Central memory CD8-positive, alpha-beta T cell (primary cell): ENCODE measurements around the gene JAG2.

Experiments used
- ATAC-seq: fragments of 150-1000 bp; cut with Tn5 transposase; replicated peaks from 2 replicates; pipeline ENCODE4 v1.10.0; 2022; ENCODE audit warnings: mild to moderate bottlenecking, moderate FRiP score, moderate number of reproducible peaks; ENCODE audit not compliant: poor library complexity, severe bottlenecking; ENCODE audit errors: extremely low read depth
- DNase-seq, 2 donors: peaks; one replicate each; pipeline ENCODE4 v3.0.0; 2021; ENCODE audit warnings: low spot score in 2 of 2
- H3K27ac Mint-ChIP-seq: one replicate; pipeline ENCODE4 v1.8.0; 2022; ENCODE audit warnings: low read depth, mild to moderate bottlenecking, moderate library complexity, mixed read lengths
- H3K27me3 Mint-ChIP-seq: one replicate; pipeline ENCODE4 v1.8.0; 2022; ENCODE audit warnings: mixed read lengths
- H3K36me3 Mint-ChIP-seq: one replicate; pipeline ENCODE4 v1.8.0; 2022; ENCODE audit warnings: mild to moderate bottlenecking, moderate library complexity, mixed read lengths; ENCODE audit not compliant: insufficient read depth
- H3K4me1 Mint-ChIP-seq: one replicate; pipeline ENCODE4 v1.8.0; 2022; ENCODE audit warnings: mixed read lengths
- H3K4me3 Mint-ChIP-seq: one replicate; pipeline ENCODE4 v1.8.0; 2022; ENCODE audit warnings: mild to moderate bottlenecking, moderate library complexity, mixed read lengths
- H3K9me3 Mint-ChIP-seq: one replicate; pipeline ENCODE4 v1.8.0; 2022; ENCODE audit warnings: mixed read lengths

Gene JAG2

DNA sequence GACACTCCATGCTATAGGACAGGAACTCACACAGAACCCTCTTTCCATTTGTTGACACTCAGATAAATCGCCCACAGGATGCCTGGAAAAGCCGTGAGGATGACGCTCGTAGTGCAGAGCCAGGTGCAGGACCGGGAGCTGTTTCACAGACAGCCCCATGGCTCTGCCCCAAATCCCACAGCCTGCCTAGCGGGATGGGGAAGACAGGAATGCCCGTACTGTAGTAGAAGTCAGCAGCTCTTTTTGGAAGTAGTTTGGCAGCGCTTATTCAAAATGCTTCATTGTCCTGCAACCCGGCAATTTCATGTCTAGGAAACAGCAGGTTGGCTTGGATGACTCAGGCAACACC, 41.6 kb downstream of the JAG2 start:
- Mint-ChIP-seq H3K27ac (no peak overlapping the region), H3K9me3 (peaks cover 4% of the 10 kb centered on the region), H3K36me3 (no peaks in the 10 kb centered on the region), H3K4me1 (peaks cover 6% of the 10 kb centered on the region), H3K27me3 (peaks cover 70% of the 10 kb centered on the region), H3K4me3 (no peak overlapping the region)
- DNase-seq (no peak), ATAC-seq (no peak)

DNA sequence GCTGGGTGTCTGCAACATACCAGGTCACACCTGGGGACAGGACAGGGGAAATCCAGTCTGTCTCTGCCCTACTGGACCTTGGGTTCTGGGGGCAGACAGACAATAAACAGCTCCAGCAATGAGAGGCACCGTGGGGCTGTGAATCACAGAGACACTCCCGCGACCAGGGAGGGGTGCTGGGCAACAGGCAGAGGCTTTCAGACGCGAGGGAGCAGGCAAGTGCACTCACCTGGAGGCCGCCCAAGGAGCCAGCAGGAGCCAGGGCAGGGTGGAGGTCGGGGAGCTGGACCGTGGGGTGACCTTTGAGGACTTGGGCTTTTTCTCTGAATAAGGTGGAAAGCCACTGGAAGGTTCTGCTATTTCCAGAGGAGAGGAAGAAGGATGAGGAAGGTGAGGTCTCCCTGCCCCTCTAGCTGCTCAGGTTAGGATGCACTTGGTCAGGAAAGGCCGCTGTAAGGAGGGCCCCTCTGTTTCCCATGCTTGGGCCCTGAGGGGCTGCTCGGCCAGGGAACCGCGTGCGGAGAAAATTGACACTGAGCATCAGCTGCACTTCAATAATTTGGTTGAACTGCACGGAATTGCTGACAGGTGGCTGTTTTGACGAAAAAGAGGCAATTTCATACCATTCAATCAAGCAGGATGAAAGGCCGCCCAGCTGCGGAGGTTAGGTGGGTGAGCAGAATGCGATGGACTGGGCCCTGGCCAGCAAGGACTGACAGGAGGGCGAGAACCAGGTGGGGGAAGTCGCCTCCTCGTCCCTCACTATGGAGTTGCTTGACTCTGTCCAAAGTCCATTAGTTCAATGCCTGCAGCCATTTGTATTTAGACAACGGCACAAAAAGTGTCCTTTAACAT, 42.2 kb downstream of the JAG2 start:
- peaks cover 7% of the 10 kb centered on the region for H3K9me3 Mint-ChIP-seq
- H3K27me3 Mint-ChIP-seq, result peaks cover 76% of the 10 kb centered on the region
- no peaks in the 10 kb centered on the region for H3K36me3 Mint-ChIP-seq
- no peak overlapping the region for H3K27ac Mint-ChIP-seq
- DNase-seq (peak in 1 of 2 donors; percentile 5), ATAC-seq (no peak)
- no peak overlapping the region for H3K4me3 Mint-ChIP-seq
- H3K4me1 Mint-ChIP-seq, result peaks cover 6% of the 10 kb centered on the region

DNA sequence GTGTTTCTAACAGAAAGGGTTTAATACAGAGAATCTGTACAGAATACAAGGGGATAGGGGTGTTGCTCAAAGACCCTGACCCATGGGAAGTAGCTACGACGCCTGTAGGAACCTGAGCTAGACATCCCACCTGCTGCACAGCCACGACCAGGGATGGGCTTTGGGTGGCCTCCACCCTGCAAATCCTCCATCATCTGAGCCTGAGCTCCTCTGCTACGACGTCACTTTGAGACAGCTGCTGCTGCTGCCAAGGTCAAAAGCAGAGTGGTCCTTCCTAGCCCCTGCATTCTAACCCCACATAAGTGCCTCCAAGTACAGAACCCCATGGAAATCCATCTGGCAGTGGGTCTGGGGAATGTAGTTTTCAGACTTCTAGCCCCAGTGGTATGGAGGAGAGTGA, 43.8 kb downstream of the JAG2 start:
- Mint-ChIP-seq H3K27ac (no peak overlapping the region), H3K4me3 (no peak overlapping the region), H3K4me1 (peaks cover 6% of the 10 kb centered on the region), H3K27me3 (peaks cover 91% of the 10 kb centered on the region), H3K36me3 (no peaks in the 10 kb centered on the region), H3K9me3 (peaks cover 15% of the 10 kb centered on the region)
- ATAC-seq (no peak), DNase-seq (no peak)

DNA sequence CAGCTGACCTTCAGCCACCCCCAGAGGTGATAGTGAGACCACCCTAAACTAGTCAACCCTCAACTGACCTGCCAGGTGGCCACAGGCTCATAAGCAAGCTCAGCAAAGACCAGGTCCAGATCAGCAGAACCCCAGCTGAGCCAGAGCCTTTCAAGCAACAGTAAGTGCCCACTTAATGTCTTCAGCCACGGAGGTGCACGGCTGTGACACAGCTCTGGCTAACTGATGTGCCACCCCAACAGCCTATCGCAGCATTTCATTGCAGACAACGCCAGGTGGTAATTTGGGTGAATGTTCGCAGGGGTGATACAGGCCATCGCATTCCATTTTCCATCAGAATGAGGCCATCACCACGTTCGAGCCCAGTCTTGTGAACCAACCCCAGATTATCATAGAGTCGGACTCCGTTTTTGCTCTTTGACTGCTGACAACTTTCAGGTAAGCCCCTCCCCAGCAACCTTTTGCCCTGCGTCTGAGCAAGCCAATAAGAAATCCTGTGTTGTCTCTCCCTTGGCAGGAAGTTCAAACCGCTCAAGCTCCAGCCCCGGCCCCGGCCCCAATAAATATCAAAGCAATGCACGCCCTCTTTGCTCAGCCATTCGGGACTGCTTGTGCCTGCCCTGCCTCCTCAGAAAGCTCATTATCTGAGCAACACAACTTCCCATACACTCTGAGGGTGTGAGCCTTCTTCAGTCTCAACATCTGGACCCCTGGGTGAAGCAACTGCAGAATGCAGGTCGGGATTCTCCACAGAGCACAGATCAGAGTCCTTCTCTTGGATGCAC, 44.4 kb downstream of the JAG2 start:
- Mint-ChIP-seq H3K9me3 (peaks cover 15% of the 10 kb centered on the region), H3K4me3 (no peak overlapping the region), H3K27me3 (peaks cover 92% of the 10 kb centered on the region), H3K4me1 (peaks cover 6% of the 10 kb centered on the region), H3K27ac (no peak overlapping the region), H3K36me3 (no peaks in the 10 kb centered on the region)
- ATAC-seq (no peak), DNase-seq (no peak)

DNA sequence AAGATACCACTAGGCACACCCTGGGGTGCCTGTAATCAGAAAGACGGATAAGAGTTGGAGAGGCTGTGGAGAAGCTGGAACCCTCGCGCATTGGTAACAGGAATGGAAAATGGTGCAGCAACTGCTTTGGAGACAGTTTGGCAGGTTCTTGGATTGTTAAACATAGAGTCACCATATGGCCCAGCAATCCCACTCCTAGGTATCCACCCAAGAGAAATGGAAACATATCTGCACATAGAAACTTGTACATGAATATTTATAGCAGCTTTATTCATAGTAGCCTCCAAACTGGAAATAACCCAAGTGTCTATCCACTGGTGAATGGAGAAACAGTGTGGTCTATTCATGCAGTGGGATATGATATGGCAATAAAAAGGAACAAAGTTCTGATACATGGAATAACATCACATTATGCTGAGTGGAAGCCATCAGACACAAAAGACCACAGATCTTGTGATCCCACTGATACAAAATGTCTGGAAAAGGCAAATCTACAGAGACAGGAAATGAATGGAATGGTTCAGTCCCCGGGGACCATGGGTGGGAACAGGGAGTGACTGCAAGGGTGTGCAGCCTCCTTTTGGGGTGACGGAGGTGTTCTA, 45.4 kb downstream of the JAG2 start:
- peaks cover 6% of the 10 kb centered on the region for H3K4me1 Mint-ChIP-seq
- H3K27me3 Mint-ChIP-seq, result peaks cover 97% of the 10 kb centered on the region
- no peak overlapping the region for H3K4me3 Mint-ChIP-seq
- no peak for DNase-seq
- no peak overlapping the region for H3K27ac Mint-ChIP-seq
- H3K9me3 Mint-ChIP-seq, result peaks cover 15% of the 10 kb centered on the region
- H3K36me3 Mint-ChIP-seq, result no peaks in the 10 kb centered on the region
- no peak for ATAC-seq

DNA sequence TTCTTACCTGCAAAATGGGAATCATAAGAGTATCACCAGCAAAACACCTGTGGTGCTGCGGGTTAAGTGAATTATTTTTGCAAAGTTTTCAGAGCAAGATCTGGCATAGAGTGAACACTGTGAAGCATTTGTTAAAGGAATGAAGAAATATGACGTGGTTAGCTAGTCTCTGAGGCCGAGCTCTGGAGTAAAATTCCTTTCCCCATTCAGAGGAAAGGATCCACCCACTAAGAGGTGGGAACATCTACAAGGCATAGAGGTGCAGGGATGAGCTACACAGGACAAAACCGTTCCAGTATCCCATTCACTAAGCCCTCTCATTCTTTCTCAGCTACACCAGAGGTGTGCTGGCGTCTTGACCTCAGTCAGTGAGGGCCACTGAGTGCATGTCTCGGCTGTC, 48.5 kb downstream of the JAG2 start:
- no peak overlapping the region for H3K4me3 Mint-ChIP-seq
- no peak for ATAC-seq
- H3K4me1 Mint-ChIP-seq, result peaks cover 6% of the 10 kb centered on the region
- no peak overlapping the region for H3K27ac Mint-ChIP-seq
- H3K27me3 Mint-ChIP-seq, result peaks cover 80% of the 10 kb centered on the region
- H3K36me3 Mint-ChIP-seq, result no peaks in the 10 kb centered on the region
- peaks cover 15% of the 10 kb centered on the region for H3K9me3 Mint-ChIP-seq
- DNase-seq, result no peak

- H3K4me1 Mint-ChIP-seq, result peaks cover 3% of the 10 kb centered on the region
- H3K27ac Mint-ChIP-seq, result no peak overlapping the region
- H3K4me3 Mint-ChIP-seq, result no peak overlapping the region
- DNase-seq (no peak), ATAC-seq (no peak)
- H3K36me3 Mint-ChIP-seq, result no peaks in the 10 kb centered on the region
- peaks cover 75% of the 10 kb centered on the region for H3K27me3 Mint-ChIP-seq
- H3K9me3 Mint-ChIP-seq, result peaks cover 15% of the 10 kb centered on the region
Observed at GRCh38 chr14:105119408-105120025, 49.1 kb downstream of the JAG2 start.

GRCh38 chr14:105118646-105119407, 49.7 kb downstream of the JAG2 start:
- Mint-ChIP-seq H3K4me3 (no peak overlapping the region), H3K9me3 (peaks cover 15% of the 10 kb centered on the region), H3K36me3 (no peaks in the 10 kb centered on the region), H3K4me1 (no peaks in the 10 kb centered on the region), H3K27ac (no peak overlapping the region), H3K27me3 (peaks cover 68% of the 10 kb centered on the region)
- DNase-seq (no peak), ATAC-seq (no peak)

GRCh38 chr14:105117710-105118385, 50.7 kb downstream of the JAG2 start:
- DNase-seq, result peak in 1 of 2 donors; percentile 2
- Mint-ChIP-seq H3K9me3 (peaks cover 15% of the 10 kb centered on the region), H3K27ac (no peak overlapping the region), H3K4me1 (no peaks in the 10 kb centered on the region), H3K4me3 (no peak overlapping the region), H3K36me3 (no peaks in the 10 kb centered on the region), H3K27me3 (peaks cover 58% of the 10 kb centered on the region)
- ATAC-seq, result no peak

DNA sequence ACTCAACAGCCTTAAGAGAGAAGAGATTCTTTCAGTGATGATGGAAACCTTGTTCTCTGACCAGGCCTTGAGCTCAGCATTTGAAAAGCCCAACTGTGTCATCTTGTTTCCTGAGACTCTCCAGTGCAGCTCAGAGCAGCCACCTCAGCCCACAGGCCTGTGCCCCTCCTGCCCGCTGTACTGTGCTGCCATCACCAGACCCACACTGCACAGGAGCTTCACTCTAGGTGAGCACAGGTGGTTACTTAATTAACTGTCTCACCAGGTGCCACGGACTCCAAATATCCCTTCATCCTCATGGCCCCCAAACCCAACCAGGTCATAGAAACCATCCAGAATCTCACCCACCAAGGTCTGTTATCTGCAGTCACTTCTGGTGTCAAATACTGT, 51.3 kb downstream of the JAG2 start:
- Mint-ChIP-seq H3K27me3 (peaks cover 52% of the 10 kb centered on the region), H3K4me3 (no peak overlapping the region), H3K9me3 (peaks cover 13% of the 10 kb centered on the region), H3K27ac (no peak overlapping the region), H3K36me3 (no peaks in the 10 kb centered on the region), H3K4me1 (no peaks in the 10 kb centered on the region)
- DNase-seq (peak in 1 of 2 donors; percentile 0), ATAC-seq (no peak)

- Mint-ChIP-seq H3K27me3 (peaks cover 46% of the 10 kb centered on the region), H3K4me1 (no peaks in the 10 kb centered on the region), H3K9me3 (peaks cover 10% of the 10 kb centered on the region), H3K27ac (no peak overlapping the region), H3K36me3 (no peaks in the 10 kb centered on the region), H3K4me3 (no peak overlapping the region)
- ATAC-seq (no peak), DNase-seq (peak in 1 of 2 donors; percentile 0)
Observed at GRCh38 chr14:105116451-105117256, 51.9 kb downstream of the JAG2 start.
